Progenitor cell of endocrine pancreas (in vitro differentiated cells): Measurements from ENCODE around the gene FANCC. TPM values are rescaled to one million over a fixed set of nuclear protein-coding genes. Genes with fewer than 3 reads are reported as not detected.

Experiments
- DNase-seq: peaks from one replicate; pipeline ENCODE4 v3.0.0; 2021; ENCODE audit warnings: low spot score; ENCODE audit not compliant: unreplicated experiment
- H3K27ac Mint-ChIP-seq: 2 replicates; pipeline ENCODE4 v1.8.0; 2021; ENCODE audit warnings: mild to moderate bottlenecking, moderate library complexity, mixed read lengths
- H3K27me3 Mint-ChIP-seq: 2 replicates; pipeline ENCODE4 v1.8.0; 2021; ENCODE audit warnings: mixed read lengths
- H3K36me3 Mint-ChIP-seq: 2 replicates; pipeline ENCODE4 v1.8.0; 2022; ENCODE audit warnings: mixed read lengths; ENCODE audit not compliant: insufficient read depth
- H3K4me1 Mint-ChIP-seq: 2 replicates; pipeline ENCODE4 v1.8.0; 2021; ENCODE audit warnings: low read depth, mixed read lengths
- H3K4me3 Mint-ChIP-seq: 2 replicates; pipeline ENCODE4 v1.8.0; 2021; ENCODE audit warnings: low read depth, mild to moderate bottlenecking, moderate library complexity, mixed read lengths
- H3K9me3 Mint-ChIP-seq: 2 replicates; pipeline ENCODE4 v1.8.0; 2021; ENCODE audit warnings: low read depth, mixed read lengths
- CTCF ChIP-seq: fragments of 200-600 bp; sonication (generic); IDR thresholded peaks from one replicate; pipeline ENCODE4 v1.5.0; 2021; ENCODE audit warnings: antibody characterized with exemption, mild to moderate bottlenecking; ENCODE audit not compliant: unreplicated experiment
- total RNA-seq: library from RNA; stranded (reverse); gene quantifications from 2 replicates; pipeline ENCODE4 v1.2.1, GENCODE V29; 2021

The FANCC gene
- total RNA-seq, 1 donor from 2014 or later: 28.9 TPM

GRCh38 chr9:95092262-95093072, 225.0 kb downstream of the FANCC start:
- Mint-ChIP-seq H3K36me3 (peaks cover 16% of the 10 kb centered on the region), H3K27ac (peak overlapping the region; percentile 94), H3K4me1 (peaks cover 34% of the 10 kb centered on the region), H3K9me3 (no peaks in the 10 kb centered on the region), H3K4me3 (no peak overlapping the region), H3K27me3 (no peaks in the 10 kb centered on the region)
- DNase-seq: no peak
- no peak for TF ChIP-seq CTCF

- peaks cover 34% of the 10 kb centered on the region for H3K4me1 Mint-ChIP-seq
- peak overlapping the region; percentile 48 for H3K4me3 Mint-ChIP-seq
- no peaks in the 10 kb centered on the region for H3K27me3 Mint-ChIP-seq
- no peak for TF ChIP-seq CTCF
- DNase-seq: no peak
- no peaks in the 10 kb centered on the region for H3K9me3 Mint-ChIP-seq
- peak overlapping the region; percentile 94 for H3K27ac Mint-ChIP-seq
- peaks cover 16% of the 10 kb centered on the region for H3K36me3 Mint-ChIP-seq
These were observed 225.8 kb downstream of the FANCC start for GRCh38 chr9:95091601-95092261.

- Mint-ChIP-seq H3K36me3 (peaks cover 17% of the 10 kb centered on the region), H3K4me1 (peaks cover 34% of the 10 kb centered on the region), H3K9me3 (no peaks in the 10 kb centered on the region), H3K27me3 (no peaks in the 10 kb centered on the region), H3K4me3 (no peak overlapping the region), H3K27ac (peak overlapping the region; percentile 94)
- no peak for TF ChIP-seq CTCF
- DNase-seq: no peak
These were observed 226.5 kb downstream of the FANCC start for GRCh38 chr9:95090871-95091577.

- Mint-ChIP-seq H3K36me3 (peaks cover 18% of the 10 kb centered on the region), H3K9me3 (no peaks in the 10 kb centered on the region), H3K27ac (no peak overlapping the region), H3K4me1 (peaks cover 34% of the 10 kb centered on the region), H3K4me3 (no peak overlapping the region), H3K27me3 (no peaks in the 10 kb centered on the region)
- no peak for TF ChIP-seq CTCF
- DNase-seq: no peak
These were observed 227.3 kb downstream of the FANCC start for GRCh38 chr9:95090023-95090791.
